OCI-M2 (cell line): ENCODE data around the gene DCHS1.

Source experiments
- DNase-seq: peaks from one replicate; lab custom pipeline; 2025; ENCODE audit not compliant: unreplicated experiment; lab: John Stamatoyannopoulos, UW

The DCHS1 gene

GRCh38 chr11:6599449-6599848, 56.2 kb downstream of the DCHS1 start:
- DNase-seq, result no peak

- no peak for DNase-seq
Measured at GRCh38 chr11:6598555-6598954, 57.1 kb downstream of the DCHS1 start.

GRCh38 chr11:6596239-6596877, 59.3 kb downstream of the DCHS1 start:
- DNase-seq, result no peak

GRCh38 chr11:6594142-6594768, 61.4 kb downstream of the DCHS1 start:
- DNase-seq, result no peak

GRCh38 chr11:6588018-6588417, 67.6 kb downstream of the DCHS1 start:
- DNase-seq, result no peak

- no peak for DNase-seq
Measured at GRCh38 chr11:6587360-6587953, 68.2 kb downstream of the DCHS1 start.

GRCh38 chr11:6586434-6587359, 68.9 kb downstream of the DCHS1 start:
- no peak for DNase-seq

- DNase-seq, result no peak
Measured at GRCh38 chr11:6584528-6584927, 71.1 kb downstream of the DCHS1 start.

GRCh38 chr11:6583584-6583983, 72.0 kb downstream of the DCHS1 start:
- DNase-seq, result no peak

- DNase-seq, result no peak
Measured at GRCh38 chr11:6579681-6580080, 75.9 kb downstream of the DCHS1 start.

- DNase-seq, result no peak
Measured at GRCh38 chr11:6578134-6578533, 77.5 kb downstream of the DCHS1 start.

- no peak for DNase-seq
Measured at GRCh38 chr11:6576471-6577373, 78.9 kb downstream of the DCHS1 start.

- no peak for DNase-seq
Measured at GRCh38 chr11:6574816-6575715, 80.5 kb downstream of the DCHS1 start.

GRCh38 chr11:6572215-6572614, 83.4 kb downstream of the DCHS1 start:
- no peak for DNase-seq

- no peak for DNase-seq
Measured at GRCh38 chr11:6571434-6572008, 84.1 kb downstream of the DCHS1 start.
